GM18868 (cell line): ENCODE measurements around the gene ANKUB1.

Experiments used
- ATAC-seq: cut with Tn5 transposase; IDR thresholded peaks from one replicate; pipeline ENCODE4 v1.9.1; 2021; ENCODE audit warnings: mild to moderate bottlenecking, moderate library complexity; ENCODE audit not compliant: unreplicated experiment

The ANKUB1 gene

GRCh38 chr3:149764302-149764701, 28.1 kb downstream of the ANKUB1 start:
- no peak for ATAC-seq

GRCh38 chr3:149763565-149764195, 28.7 kb downstream of the ANKUB1 start:
- no peak for ATAC-seq

GRCh38 chr3:149753717-149754116, 38.6 kb downstream of the ANKUB1 start:
- no peak for ATAC-seq

GRCh38 chr3:149752788-149753136, 39.6 kb downstream of the ANKUB1 start:
- ATAC-seq, result peak; percentile 4

- ATAC-seq, result peak; percentile 99
Measured at GRCh38 chr3:149752051-149752787, 40.1 kb downstream of the ANKUB1 start, which contains the start of gene COMMD2. Gene COMMD2 (minus strand): TSS chr3:149752489. CDS start chr3:149752444, 45 bp downstream.

GRCh38 chr3:149751551-149751950, 40.8 kb downstream of the ANKUB1 start:
- no peak for ATAC-seq

- no peak for ATAC-seq
Measured at GRCh38 chr3:149744606-149745005, 47.7 kb downstream of the ANKUB1 start.

- ATAC-seq, result no peak
Measured at GRCh38 chr3:149744151-149744550, 48.2 kb downstream of the ANKUB1 start.

- no peak for ATAC-seq
Measured at GRCh38 chr3:149739396-149739795, 53.0 kb downstream of the ANKUB1 start.

- no peak for ATAC-seq
Measured at GRCh38 chr3:149738876-149739275, 53.5 kb downstream of the ANKUB1 start.

GRCh38 chr3:149736953-149737205, 55.5 kb downstream of the ANKUB1 start:
- no peak for ATAC-seq

- no peak for ATAC-seq
Measured at GRCh38 chr3:149736175-149736952, 56.0 kb downstream of the ANKUB1 start.

GRCh38 chr3:149732234-149732633, 60.1 kb downstream of the ANKUB1 start:
- ATAC-seq, result no peak

- no peak for ATAC-seq
Measured at GRCh38 chr3:149727656-149728055, 64.7 kb downstream of the ANKUB1 start.

- ATAC-seq, result peak; percentile 95
Measured at GRCh38 chr3:149726716-149727407, 65.5 kb downstream of the ANKUB1 start.

- ATAC-seq, result no peak
Measured at GRCh38 chr3:149723781-149724180, 68.6 kb downstream of the ANKUB1 start.

GRCh38 chr3:149720918-149721317, 71.4 kb downstream of the ANKUB1 start:
- no peak for ATAC-seq

GRCh38 chr3:149717391-149718056, 74.8 kb downstream of the ANKUB1 start:
- ATAC-seq, result peak; percentile 77

GRCh38 chr3:149716984-149717383, 75.4 kb downstream of the ANKUB1 start:
- ATAC-seq, result no peak

- no peak for ATAC-seq
Measured at GRCh38 chr3:149715247-149715646, 77.1 kb downstream of the ANKUB1 start.
